GM19397 (cell line): ENCODE data around the gene STX8.
A peak's percentile ranks its signal among the peaks of the same experiment; 100 is the strongest.

ENCODE experiments used
- ATAC-seq: cut with Tn5 transposase; IDR thresholded peaks from one replicate; pipeline ENCODE4 v1.9.1; 2021; ENCODE audit warnings: mild to moderate bottlenecking, moderate library complexity; ENCODE audit not compliant: unreplicated experiment

The STX8 gene

DNA sequence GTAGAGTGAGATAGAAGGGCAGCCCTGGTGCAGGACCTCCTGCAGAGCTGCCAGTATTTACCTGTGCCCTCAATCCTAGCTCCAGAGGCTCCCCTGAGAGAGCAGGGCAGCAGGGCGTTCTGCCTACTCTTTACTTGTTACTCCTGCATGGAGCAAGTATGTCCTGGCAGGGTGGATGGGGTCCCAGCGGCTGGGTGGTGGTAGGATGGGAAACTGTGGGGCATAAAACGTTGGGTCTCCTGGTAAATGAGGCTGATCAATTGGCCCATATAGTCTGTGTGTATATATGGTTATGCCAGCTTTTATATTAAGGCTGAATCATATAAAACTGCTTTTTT, 362.3 kb downstream of the STX8 start:
- ATAC-seq, result no peak

DNA sequence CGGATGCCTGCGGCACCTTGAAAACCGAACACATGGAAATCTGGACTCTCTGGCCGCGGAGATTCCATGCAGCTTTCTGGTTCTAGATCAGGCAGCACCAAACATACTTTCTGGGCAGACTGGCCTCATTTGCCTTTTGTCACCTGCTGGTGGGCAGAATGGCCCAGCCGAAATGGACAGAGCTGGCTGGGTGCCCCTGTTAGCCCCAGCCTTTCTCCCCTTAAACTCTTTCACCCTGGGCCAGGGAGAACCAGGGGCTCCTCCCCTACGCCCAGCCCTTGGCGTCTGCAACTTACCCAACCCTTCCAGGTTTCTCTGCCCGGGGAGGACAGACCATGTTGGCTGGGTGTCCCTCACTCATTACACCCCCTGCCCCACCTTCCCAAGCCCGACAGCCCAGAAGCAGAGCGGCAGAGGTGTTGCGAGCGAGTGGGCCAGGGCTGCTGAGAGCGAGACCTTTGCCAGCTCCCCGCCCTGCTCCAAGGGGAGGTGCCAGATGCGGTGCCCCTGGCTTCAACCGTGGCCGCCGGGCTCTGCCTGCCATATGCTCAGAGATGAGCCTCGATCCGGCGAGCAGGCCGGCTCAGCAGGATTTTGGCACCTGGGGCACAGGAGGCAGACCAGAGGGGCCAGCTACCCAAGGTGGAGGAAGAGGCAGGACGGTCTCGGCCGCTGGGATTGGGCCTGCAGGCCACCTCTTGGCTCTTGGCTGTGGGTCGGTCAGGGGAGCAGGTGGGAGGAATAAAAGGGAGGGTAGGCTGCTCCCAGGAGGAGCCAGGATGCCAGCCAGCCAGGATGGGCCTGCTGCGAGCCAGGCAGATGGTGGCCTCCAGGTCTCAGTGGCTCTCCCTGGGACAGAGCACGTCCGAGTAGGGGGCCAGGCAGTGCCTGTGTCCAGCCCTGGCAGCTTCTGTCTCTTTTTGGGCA, 363.0 kb downstream of the STX8 start:
- ATAC-seq, result no peak

DNA sequence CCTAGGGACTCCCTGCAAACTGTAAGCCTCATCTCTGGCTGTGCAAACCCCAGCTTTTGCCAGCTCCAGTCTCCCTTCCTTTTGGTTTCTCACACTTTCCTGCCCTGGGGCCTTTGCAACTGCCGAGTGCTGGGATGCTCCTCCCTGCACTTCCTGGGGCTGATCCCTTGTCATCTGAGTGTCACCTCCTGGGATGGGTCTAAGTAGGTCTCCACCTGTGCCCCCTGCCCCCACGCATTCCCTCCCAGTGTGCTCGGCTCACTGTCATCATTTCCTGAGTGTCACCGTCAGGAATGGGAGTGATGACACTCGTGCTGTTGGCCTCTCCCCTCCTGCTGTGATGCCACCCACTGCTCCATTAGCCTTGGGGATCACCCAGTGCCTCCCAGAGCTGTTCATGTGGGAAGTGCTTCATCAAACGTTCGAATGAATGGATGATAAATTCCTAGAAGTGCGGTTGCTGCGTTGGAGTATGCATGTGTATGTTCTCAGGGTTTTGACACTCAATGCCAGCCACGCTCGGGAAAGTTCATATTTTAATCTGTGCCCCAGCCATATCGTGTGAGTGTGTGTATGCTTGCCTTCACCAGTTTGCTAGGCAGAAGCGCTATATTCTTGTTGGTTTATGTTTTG, 364.4 kb downstream of the STX8 start:
- ATAC-seq, result no peak

DNA sequence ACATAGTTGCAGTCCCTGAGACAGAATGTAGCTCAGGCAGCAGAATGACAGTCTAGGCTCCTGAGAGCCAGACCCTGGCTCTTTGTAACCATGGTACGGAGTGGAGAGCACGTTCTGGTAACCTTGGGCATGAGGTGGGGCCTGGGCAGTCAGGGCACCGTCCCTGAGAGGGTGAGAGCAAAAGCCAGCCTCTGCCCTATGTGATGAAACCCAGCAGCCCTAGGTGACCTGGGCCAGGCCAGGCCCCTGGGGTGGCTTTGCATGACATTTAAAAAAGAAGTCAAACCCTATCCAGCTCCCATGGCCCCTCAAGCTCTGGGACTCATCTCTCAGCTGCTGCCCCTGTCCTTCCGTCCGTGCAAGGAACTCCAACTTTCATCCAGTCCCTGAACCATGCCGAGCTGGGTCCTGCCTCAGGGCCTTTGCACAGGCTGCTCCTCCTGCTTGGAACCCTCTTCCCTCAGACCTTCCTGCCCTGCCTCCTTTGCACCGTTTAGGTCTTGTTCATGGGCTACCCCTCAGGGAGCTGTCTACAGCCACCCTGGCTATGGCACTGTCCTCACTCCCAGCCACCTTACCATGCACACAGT, 365.7 kb downstream of the STX8 start:
- ATAC-seq, result no peak

DNA sequence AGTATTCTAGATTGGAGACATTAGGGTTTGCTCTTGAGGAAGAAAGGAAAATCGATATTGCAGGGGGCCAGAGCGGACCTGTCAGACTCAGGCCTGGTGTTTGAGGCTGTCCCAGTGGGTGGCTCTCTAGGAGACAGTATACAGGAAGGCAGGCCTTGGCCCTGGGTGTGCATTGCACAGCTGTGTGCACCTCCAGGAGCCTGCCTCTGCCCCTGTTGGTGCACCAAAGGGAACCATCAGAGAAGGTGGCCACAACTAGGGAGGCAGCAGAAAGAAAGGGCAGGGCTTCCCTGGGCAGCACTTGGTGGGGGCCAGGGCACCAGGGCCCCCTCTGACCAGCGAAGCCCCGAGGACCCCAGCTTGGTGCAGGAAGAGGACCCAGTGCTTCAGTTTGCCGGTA, 366.3 kb downstream of the STX8 start:
- ATAC-seq, result no peak

DNA sequence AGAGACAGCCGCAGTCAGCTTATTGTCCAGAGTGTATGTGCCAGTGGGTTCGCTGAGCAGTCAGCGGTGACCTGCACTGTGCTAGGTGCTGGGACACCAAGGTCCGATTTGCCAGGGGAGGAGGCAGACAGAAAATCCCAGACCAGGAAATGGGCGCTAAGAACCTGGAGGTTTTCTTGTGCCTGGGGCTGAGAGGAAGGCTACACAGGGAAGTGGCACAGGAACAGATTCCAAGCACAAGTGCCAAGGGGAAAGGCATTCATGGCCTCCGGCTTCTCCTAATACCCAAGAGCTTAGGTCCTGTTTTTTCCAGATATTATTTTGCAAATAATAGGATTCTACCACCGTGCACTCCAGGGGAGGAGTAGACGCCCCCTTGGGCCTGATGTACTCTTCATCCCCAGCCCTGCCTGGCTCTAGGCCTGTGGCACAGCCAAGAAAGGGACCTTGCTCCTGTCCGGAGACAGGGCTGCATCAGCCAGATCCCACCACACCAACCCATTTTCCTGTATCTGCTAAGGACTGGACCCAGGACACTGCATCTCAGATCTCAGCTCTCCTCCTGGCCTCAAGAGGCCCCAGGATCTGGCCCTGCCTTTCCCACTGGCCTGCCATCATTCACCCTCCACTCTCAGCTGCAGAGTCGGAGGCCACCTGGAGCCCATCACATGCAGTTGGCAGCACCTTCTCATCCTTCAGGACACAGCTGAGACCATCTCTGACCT, 367.1 kb downstream of the STX8 start:
- no peak for ATAC-seq

DNA sequence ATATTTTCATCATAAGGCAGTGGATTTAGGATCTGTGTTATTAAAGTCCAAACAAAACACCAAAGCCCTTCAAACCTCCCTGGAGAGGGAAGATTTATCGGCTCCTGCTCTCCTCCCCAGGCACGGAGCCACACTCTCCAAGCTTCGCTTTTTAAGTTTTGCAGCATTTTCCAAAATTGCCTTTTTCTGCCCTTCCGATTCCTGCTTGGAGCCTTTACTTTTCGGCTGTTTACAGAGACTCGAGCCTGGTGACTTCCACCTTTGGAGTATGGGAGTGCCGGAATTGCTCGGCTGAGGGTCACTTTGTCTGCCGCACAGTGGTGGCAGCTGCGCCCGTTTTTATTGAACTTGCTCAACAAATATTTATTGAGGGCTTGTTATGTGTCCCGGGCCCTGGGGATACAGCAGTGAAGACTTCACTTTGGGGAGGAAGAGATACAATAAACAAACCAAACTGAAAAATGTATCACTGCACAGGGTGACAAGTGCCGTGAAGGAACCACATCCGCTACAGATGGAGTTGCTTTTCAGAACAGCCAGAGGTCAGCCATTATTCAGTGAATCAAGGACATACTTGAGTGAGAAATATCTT, 368.8 kb downstream of the STX8 start:
- ATAC-seq, result no peak

DNA sequence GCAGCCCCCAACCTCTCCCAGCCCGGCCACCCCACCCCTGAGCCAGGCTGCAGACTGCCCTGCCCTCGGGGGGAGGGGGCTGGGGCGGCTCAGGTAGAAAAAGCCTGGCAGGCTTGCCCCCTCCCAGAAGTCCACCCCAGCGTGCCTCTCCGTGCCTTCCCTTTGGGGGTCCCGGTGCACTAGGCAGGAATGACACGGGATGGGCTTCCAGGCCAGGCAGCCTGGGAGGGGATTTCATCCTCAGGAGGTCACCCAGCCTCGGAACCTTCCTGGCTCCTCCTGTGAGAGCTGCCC, 369.3 kb downstream of the STX8 start:
- ATAC-seq, result no peak

DNA sequence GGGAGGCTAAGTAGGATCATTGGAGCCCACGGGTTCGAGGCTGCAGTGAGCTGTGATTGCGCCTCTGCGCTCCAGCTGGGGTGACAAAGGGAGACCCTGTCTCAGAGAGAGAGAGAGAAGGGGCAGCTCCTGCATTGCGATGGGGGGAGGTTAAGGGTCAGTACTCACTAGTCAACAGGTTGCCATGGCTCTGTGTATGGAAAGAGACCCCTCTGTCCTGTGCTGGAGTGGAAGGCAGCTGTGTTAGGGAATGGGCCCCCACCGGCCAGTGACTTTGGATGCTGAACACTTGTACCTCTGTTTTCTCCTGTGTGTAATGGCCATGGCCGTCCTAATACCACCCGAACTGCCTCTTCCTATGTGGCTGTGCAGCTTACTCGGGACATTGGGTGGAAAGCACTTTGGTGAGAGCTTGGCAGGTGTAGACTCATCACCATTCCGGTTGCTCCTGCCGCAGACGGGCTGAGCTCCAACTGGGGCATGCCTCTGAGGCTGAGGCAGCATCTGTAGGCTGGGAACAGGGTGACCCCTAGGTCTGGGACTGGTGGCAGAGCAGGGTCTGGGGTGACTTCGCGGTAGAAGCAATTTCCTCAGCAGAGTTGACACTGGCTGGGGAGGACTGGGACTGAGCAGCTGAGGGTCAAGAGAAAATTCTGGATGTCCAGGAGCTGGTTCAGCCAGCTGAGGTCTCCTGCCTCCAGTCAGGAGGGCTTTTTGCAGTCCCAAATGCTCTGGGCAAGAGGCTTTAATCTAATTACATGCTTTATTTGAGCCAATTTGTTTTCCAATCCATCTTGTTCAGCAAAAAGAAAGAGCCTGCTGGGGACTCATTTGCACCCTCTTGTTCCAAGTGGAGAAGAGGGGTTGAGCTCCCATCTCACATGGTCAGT, 369.9 kb downstream of the STX8 start:
- ATAC-seq, result no peak

DNA sequence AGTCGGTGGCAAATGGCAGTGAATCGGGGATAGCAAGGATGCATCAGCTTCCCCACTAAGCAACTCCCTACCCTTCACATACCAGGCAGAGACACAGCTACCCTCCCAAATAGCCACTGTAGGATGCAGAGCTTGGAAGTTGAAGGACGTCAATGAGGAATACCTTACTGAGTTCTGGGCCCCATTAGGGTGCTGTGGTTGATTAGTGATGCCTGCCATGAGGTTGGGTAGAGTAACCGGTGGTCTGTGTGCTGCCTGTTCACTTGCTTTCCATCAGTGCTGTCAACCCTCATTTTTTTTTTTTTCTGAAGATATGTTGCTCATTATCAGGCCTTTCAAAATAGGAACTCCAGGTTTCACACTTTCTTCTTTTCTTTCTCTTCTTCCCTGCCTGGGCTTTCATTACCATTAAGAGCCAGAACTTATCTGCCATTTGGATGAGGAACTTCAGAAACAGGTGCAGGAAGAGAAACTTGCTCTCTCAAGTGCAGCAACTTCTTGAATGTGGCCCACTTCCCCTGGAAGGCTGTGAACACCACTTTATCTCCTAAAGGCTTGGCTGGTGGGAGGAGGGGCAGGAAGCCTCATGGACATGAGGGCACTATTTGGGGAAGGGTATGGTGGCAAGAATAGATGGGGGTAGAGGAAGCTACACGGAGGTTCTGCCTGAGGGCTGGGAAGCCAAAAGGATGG, 370.8 kb downstream of the STX8 start:
- no peak for ATAC-seq

DNA sequence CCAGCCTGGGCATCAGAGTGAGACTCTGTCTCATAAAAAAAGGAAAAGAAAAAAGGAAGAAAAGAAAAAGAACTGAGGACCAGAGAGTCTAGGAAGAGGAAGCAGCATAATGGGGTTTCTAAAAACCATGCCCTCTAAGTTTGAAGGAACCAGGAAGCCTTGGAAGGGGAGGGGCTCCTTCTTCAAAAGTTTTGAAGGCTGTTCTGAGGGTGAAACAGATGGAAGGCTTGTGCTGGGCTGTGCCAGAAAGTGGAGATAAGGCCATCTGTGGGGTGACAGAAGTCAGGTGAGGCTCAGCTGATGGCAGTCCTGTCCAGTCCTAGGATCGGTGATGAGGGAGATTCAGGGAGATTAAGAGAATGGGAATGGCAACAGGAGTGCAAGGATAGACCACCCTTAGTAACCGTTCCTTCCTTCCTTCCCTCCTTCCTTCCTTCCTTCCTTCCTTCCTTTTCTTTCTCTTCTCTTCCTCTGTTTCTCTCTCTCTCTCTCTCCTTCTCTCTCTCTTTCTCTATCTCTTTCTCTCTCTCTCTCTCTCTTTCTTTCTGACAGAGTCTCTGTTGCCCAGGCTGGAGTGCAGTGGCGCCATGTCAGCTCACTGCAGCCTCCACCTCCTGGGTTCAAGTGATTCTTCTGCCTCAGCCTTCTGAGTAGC, 371.7 kb downstream of the STX8 start:
- no peak for ATAC-seq

DNA sequence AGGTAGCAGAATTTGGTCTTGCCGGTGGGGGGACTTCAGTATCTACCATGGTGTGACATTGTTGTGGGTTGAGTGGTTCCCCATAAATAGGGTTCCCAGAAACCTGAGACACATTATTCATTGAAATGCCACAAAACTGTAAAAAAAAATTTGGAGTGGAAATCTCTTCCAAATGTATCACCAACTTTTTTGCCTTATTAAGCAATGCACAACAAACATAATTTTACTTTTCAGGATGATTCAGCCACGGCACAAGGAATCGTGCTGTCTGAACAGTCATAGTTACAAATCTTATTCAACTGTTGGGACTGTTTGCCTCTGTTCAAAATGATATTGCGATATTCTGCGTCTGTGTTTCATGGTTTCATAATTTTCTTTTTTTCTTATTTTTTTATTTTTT, 373.1 kb downstream of the STX8 start:
- no peak for ATAC-seq

DNA sequence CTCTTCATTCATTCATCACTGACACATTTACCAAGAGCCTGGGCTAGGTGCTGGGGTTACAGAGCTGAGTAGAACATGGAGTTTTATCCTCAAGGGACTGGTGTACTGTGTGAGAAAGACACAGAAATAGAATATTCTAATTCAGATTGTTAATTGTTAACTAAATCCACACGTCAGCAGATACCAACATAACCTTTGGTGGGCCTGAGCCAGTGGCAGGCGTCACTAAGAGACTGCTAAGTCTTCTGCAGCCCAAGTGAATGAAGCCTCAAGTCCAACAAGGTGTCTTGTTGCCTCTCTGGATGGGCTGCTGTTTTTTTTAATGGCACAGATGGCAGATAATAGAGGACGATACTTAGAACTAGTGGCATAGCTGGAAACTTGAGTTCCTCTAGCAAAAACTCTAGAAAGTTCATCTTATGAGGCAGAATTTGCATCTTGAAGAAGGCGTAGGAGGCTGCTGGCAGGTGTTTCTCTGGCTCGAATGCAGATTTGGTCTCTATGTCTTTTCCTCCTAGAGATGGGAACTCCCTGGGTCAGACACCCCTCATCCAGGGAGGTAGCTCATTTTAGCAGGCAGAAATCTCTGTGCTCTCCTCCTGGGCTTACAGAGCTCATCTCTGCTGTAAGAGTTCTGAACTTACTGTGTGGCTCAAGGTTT, 374.8 kb downstream of the STX8 start:
- peak; percentile 74 for ATAC-seq
